Measurements from ENCODE around the gene KRTAP12-1. TPM values are rescaled to one million over a fixed set of nuclear protein-coding genes. Genes with fewer than 3 reads are reported as not detected.
A peak's percentile ranks its signal among the peaks of the same experiment; 100 is the strongest.

The KRTAP12-1 gene
- total RNA-seq, 1 donor from 2014 or later: not detected

- DNase-seq (ENCODE audit: low spot score in 2 of 2, unreplicated experiment in 2 of 2): peak in 1 of 2 experiments; percentile 13
Measured at GRCh38 chr21:44658913-44659595, 22.9 kb downstream of the KRTAP12-1 start.

GRCh38 chr21:44658541-44658910 lies 23.4 kb downstream of the KRTAP12-1 start:
- Mint-ChIP-seq H3K4me3 (no peak overlapping the region), H3K36me3 (peaks cover 1% of the 10 kb centered on the region), H3K9me3 (peaks cover 30% of the 10 kb centered on the region), H3K27ac (no peak overlapping the region), H3K4me1 (no peaks in the 10 kb centered on the region), H3K27me3 (ENCODE audit: low read depth) (peaks cover 7% of the 10 kb centered on the region)
- peak in 1 of 2 experiments; percentile 16 for DNase-seq (ENCODE audit: low spot score in 2 of 2, unreplicated experiment in 2 of 2)
- no peak for TF ChIP-seq CTCF (IDR thresholded peaks at IDR 0.05; ENCODE audit: unreplicated experiment)

More at GRCh38 chr21:44658913-44659595, 22.9 kb downstream of the KRTAP12-1 start:
- Mint-ChIP-seq H3K36me3 (peaks cover 1% of the 10 kb centered on the region), H3K9me3 (peaks cover 35% of the 10 kb centered on the region), H3K4me1 (no peaks in the 10 kb centered on the region), H3K27ac (no peak overlapping the region), H3K27me3 (ENCODE audit: low read depth) (peaks cover 7% of the 10 kb centered on the region), H3K4me3 (no peak overlapping the region)
- no peak for TF ChIP-seq CTCF (IDR thresholded peaks at IDR 0.05; ENCODE audit: unreplicated experiment)

GRCh38 chr21:44657635-44658540 lies 24.1 kb downstream of the KRTAP12-1 start, which contains the start of gene KRTAP12-3:
Gene KRTAP12-3 (plus strand): TSS chr21:44657932. CDS start chr21:44657980, 48 bp downstream.
- Mint-ChIP-seq H3K4me3 (no peak within 1 kb of the TSS), H3K27ac (no peak within 1 kb of the TSS), H3K9me3 (peaks cover 24% of the 10 kb centered on the region), H3K27me3 (ENCODE audit: low read depth) (peaks cover 7% of the 10 kb centered on the region), H3K4me1 (no peaks in the 10 kb centered on the region), H3K36me3 (peaks cover 1% of the 10 kb centered on the region)
- TF ChIP-seq CTCF (IDR thresholded peaks at IDR 0.05; ENCODE audit: unreplicated experiment): no peak
- DNase-seq (ENCODE audit: low spot score in 2 of 2, unreplicated experiment in 2 of 2): peak in 1 of 2 experiments; percentile 20

- Mint-ChIP-seq H3K27ac (no peak overlapping the region), H3K27me3 (ENCODE audit: low read depth) (peaks cover 6% of the 10 kb centered on the region), H3K4me3 (no peak overlapping the region), H3K36me3 (peaks cover 1% of the 10 kb centered on the region), H3K4me1 (no peaks in the 10 kb centered on the region), H3K9me3 (peaks cover 19% of the 10 kb centered on the region)
- TF ChIP-seq CTCF (IDR thresholded peaks at IDR 0.05; ENCODE audit: unreplicated experiment): no peak
- no peak for DNase-seq (ENCODE audit: low spot score in 2 of 2, unreplicated experiment in 2 of 2)
Measured at GRCh38 chr21:44656868-44657267, 25.1 kb downstream of the KRTAP12-1 start.

- peaks cover 6% of the 10 kb centered on the region for H3K27me3 Mint-ChIP-seq (ENCODE audit: low read depth)
- peaks cover 1% of the 10 kb centered on the region for H3K36me3 Mint-ChIP-seq
- no peak for TF ChIP-seq CTCF (IDR thresholded peaks at IDR 0.05; ENCODE audit: unreplicated experiment)
- H3K27ac Mint-ChIP-seq: no peak within 1 kb of the TSS
- no peak for DNase-seq (ENCODE audit: low spot score in 2 of 2, unreplicated experiment in 2 of 2)
- H3K4me3 Mint-ChIP-seq: no peak within 1 kb of the TSS
- H3K9me3 Mint-ChIP-seq: peaks cover 19% of the 10 kb centered on the region
- no peaks in the 10 kb centered on the region for H3K4me1 Mint-ChIP-seq
Measured at GRCh38 chr21:44654576-44655175, 27.3 kb downstream of the KRTAP12-1 start, which contains the start of gene KRTAP12-4. Gene KRTAP12-4 (minus strand): TSS chr21:44654659. CDS start chr21:44654614, 45 bp downstream.

All from mesothelial cell of epicardium (in vitro differentiated cells).